HCEC 1CT (cell line): ENCODE results near the gene ARSH.
"Not testable (repeated sequence)": the region's sequence is repeated elsewhere in the genome, so short reads cannot be mapped to it uniquely, and the experiment has no call there.

ENCODE experiments used
- DNase-seq: peaks from one replicate; pipeline ENCODE4 v3.0.0-alpha.2; 2017

The ARSH gene

GRCh38 chrX:3044196-3044595, 37.9 kb downstream of the ARSH start:
- no peak for DNase-seq

GRCh38 chrX:3044671-3045070, 38.3 kb downstream of the ARSH start:
- DNase-seq = no peak

GRCh38 chrX:3046253-3047240, 40.2 kb downstream of the ARSH start:
- DNase-seq = no peak

- not testable (repeated sequence) for DNase-seq
Observed at GRCh38 chrX:3050523-3051175, 44.3 kb downstream of the ARSH start.

- no peak for DNase-seq
Observed at GRCh38 chrX:3052860-3053259, 46.5 kb downstream of the ARSH start.

GRCh38 chrX:3066555-3066954, 60.2 kb downstream of the ARSH start:
- no peak for DNase-seq

- no peak for DNase-seq
Observed at GRCh38 chrX:3075959-3076358, 69.6 kb downstream of the ARSH start.

- no peak for DNase-seq
Observed at GRCh38 chrX:3076416-3076991, 70.2 kb downstream of the ARSH start.
